ENCODE measurements around the gene WNT3. TPM values are rescaled to one million over a fixed set of nuclear protein-coding genes. Genes with fewer than 3 reads are reported as not detected.

WNT3 gene
- total RNA-seq, 1 experiment from 2014 or later, result 6.1 TPM

DNA sequence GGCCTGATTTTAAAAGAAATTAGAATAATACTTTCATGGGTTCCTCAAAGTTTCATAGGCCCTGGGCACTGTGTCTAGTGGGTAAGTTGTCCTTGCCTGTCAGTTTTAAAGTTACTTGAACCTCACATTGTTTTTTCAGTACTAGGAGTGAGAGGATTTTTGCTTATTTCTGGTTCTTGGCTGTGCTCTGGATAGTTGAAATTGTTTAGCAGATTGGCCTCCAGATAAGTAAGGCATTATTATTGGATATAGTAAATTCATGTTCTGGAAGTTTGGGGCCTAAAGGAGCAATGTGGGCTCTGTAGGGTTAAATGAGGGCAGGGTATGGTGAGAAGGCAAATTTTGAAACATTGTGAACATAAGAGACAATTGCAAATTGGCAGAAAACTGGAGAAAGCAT lies 78.5 kb downstream of the WNT3 start:
- CTCF ChIA-PET, result no interaction called here
- H3K4me3 Mint-ChIP-seq (ENCODE audit: low read depth, unreplicated experiment), result no peak overlapping the region
- H3K36me3 Mint-ChIP-seq (ENCODE audit: insufficient read depth, unreplicated experiment), result peaks cover 11% of the 10 kb centered on the region
- no peaks in the 10 kb centered on the region for H3K27me3 Mint-ChIP-seq (ENCODE audit: unreplicated experiment)
- no peak overlapping the region for H3K27ac Mint-ChIP-seq (ENCODE audit: unreplicated experiment)
- TF ChIP-seq CTCF (IDR thresholded peaks at IDR 0.05; ENCODE audit: unreplicated experiment), result no peak
- no TSS peak for BruUV-seq (replicated peaks)
- no peak for DNase-seq
- no peaks in the 10 kb centered on the region for H3K9me3 Mint-ChIP-seq (ENCODE audit: low read depth, unreplicated experiment)
- H3K4me1 Mint-ChIP-seq (ENCODE audit: low read depth, unreplicated experiment), result peaks cover 28% of the 10 kb centered on the region
- intact Hi-C loops (cut with micrococcal nuclease; ENCODE audit: unreplicated experiment), result loop anchor here (10.0 kb wide), 1 partner anchor 75 kb away; the partner anchor contains the start of gene WNT3

GRCh38 chr17:46738544-46738943 lies 79.9 kb downstream of the WNT3 start:
- Mint-ChIP-seq H3K4me3 (ENCODE audit: low read depth, unreplicated experiment) (no peak overlapping the region), H3K4me1 (ENCODE audit: low read depth, unreplicated experiment) (peaks cover 22% of the 10 kb centered on the region), H3K9me3 (ENCODE audit: low read depth, unreplicated experiment) (no peaks in the 10 kb centered on the region), H3K27me3 (ENCODE audit: unreplicated experiment) (no peaks in the 10 kb centered on the region), H3K27ac (ENCODE audit: unreplicated experiment) (no peak overlapping the region), H3K36me3 (ENCODE audit: insufficient read depth, unreplicated experiment) (peaks cover 6% of the 10 kb centered on the region)
- no peak for DNase-seq
- CTCF ChIA-PET, result no interaction called here
- no peak for TF ChIP-seq CTCF (IDR thresholded peaks at IDR 0.05; ENCODE audit: unreplicated experiment)
- BruUV-seq (replicated peaks), result no TSS peak
- intact Hi-C loops (cut with micrococcal nuclease; ENCODE audit: unreplicated experiment), result no loop called here

GRCh38 chr17:46737326-46737725 lies 81.2 kb downstream of the WNT3 start:
- no TSS peak for BruUV-seq (replicated peaks)
- TF ChIP-seq CTCF (IDR thresholded peaks at IDR 0.05; ENCODE audit: unreplicated experiment), result no peak
- H3K27me3 Mint-ChIP-seq (ENCODE audit: unreplicated experiment), result no peaks in the 10 kb centered on the region
- no peak overlapping the region for H3K4me3 Mint-ChIP-seq (ENCODE audit: low read depth, unreplicated experiment)
- H3K4me1 Mint-ChIP-seq (ENCODE audit: low read depth, unreplicated experiment), result peaks cover 10% of the 10 kb centered on the region
- intact Hi-C loops (cut with micrococcal nuclease; ENCODE audit: unreplicated experiment), result no loop called here
- no peaks in the 10 kb centered on the region for H3K9me3 Mint-ChIP-seq (ENCODE audit: low read depth, unreplicated experiment)
- CTCF ChIA-PET, result no interaction called here
- DNase-seq, result no peak
- peaks cover 6% of the 10 kb centered on the region for H3K36me3 Mint-ChIP-seq (ENCODE audit: insufficient read depth, unreplicated experiment)
- no peak overlapping the region for H3K27ac Mint-ChIP-seq (ENCODE audit: unreplicated experiment)

- H3K27ac Mint-ChIP-seq (ENCODE audit: unreplicated experiment), result no peak overlapping the region
- BruUV-seq (replicated peaks), result no TSS peak
- H3K36me3 Mint-ChIP-seq (ENCODE audit: insufficient read depth, unreplicated experiment), result peaks cover 6% of the 10 kb centered on the region
- CTCF ChIA-PET, result no interaction called here
- DNase-seq, result no peak
- no peak overlapping the region for H3K4me3 Mint-ChIP-seq (ENCODE audit: low read depth, unreplicated experiment)
- H3K4me1 Mint-ChIP-seq (ENCODE audit: low read depth, unreplicated experiment), result no peaks in the 10 kb centered on the region
- intact Hi-C loops (cut with micrococcal nuclease; ENCODE audit: unreplicated experiment), result no loop called here
- no peak for TF ChIP-seq CTCF (IDR thresholded peaks at IDR 0.05; ENCODE audit: unreplicated experiment)
- H3K27me3 Mint-ChIP-seq (ENCODE audit: unreplicated experiment), result no peaks in the 10 kb centered on the region
- H3K9me3 Mint-ChIP-seq (ENCODE audit: low read depth, unreplicated experiment), result no peaks in the 10 kb centered on the region
Observed at GRCh38 chr17:46736100-46736499, 82.4 kb downstream of the WNT3 start.
